Vagina (tissue), 2 donors: Measurements from ENCODE around the gene RSKR. TPM values are rescaled to one million over a fixed set of nuclear protein-coding genes. Genes with fewer than 3 reads are reported as not detected.
"Not testable (repeated sequence)": the region's sequence is repeated elsewhere in the genome, so short reads cannot be mapped to it uniquely, and the experiment has no call there.

ENCODE experiments used
- DNase-seq, 2 donors: peaks; one replicate each; pipeline ENCODE4 v3.0.0-alpha.2; 2017; ENCODE audit errors: extremely low spot score in 2 of 2
- H3K27ac ChIP-seq: fragments of 200-600 bp; sonication (generic); one replicate; pipeline ENCODE4 v1.5.1; 2019
- H3K27me3 ChIP-seq: fragments of 200-600 bp; sonication (generic); one replicate; pipeline ENCODE4 v1.5.1; 2019
- H3K36me3 ChIP-seq, 2 donors: fragments of 200-600 bp; sonication (generic); one replicate each; pipeline ENCODE4 v1.5.1; 2017 to 2019
- H3K4me1 ChIP-seq: fragments of 200-600 bp; sonication (generic); one replicate; pipeline ENCODE4 v1.5.1; 2019
- H3K4me3 ChIP-seq, 2 donors: fragments of 200-600 bp; sonication (generic); 1 replicate in 1 of 2; 2 replicates in 1 of 2; pipeline ENCODE4 v1.5.1; 2016 to 2019
- H3K9me3 ChIP-seq: fragments of 200-600 bp; sonication (generic); one replicate; pipeline ENCODE4 v1.5.1; 2019
- CTCF ChIP-seq, 3 experiments: fragments of 450-650 bp in 2 of 3; fragments of 200-600 bp in 1 of 3; sonication (generic) in 1 of 3; IDR thresholded peaks; one replicate each; pipeline ENCODE4 v1.5.1; 2017 to 2019; ENCODE audit warnings: antibody characterized with exemption in 3 of 3, mild to moderate bottlenecking in 2 of 3, moderate library complexity in 2 of 3
- POLR2A ChIP-seq, 2 donors: fragments of 450-650 bp; IDR thresholded peaks; one replicate each; pipeline ENCODE4 v1.6.1; 2017; ENCODE audit warnings: antibody characterized with exemption in 2 of 2, mild to moderate bottlenecking in 2 of 2, moderate library complexity in 2 of 2
- POLR2AphosphoS5 ChIP-seq, 2 donors: sonication (generic); formaldehyde crosslinking; IDR thresholded peaks; one replicate each; pipeline ENCODE4 v1.9.0; 2017; ENCODE audit warnings: antibody characterized with exemption in 2 of 2, mild to moderate bottlenecking in 2 of 2, low read depth in 1 of 2; ENCODE audit not compliant: insufficient read depth in 1 of 2
- intact Hi-C: fragments of 100-400 bp; cut with DNase I; formaldehyde crosslinking; loops from one replicate; pipeline ENCODE4 v1.15.1; 2023
- total RNA-seq: library from RNA; depleted of rRNA; stranded (reverse); fragments of >200 nt; gene quantifications from one replicate; pipeline ENCODE4 v1.2.3, GENCODE V29; 2016

The RSKR gene
- 21.6 TPM for total RNA-seq

GRCh38 chr17:28613931-28614381, at the start of gene RSKR:
Gene RSKR (minus strand): TSS chr17:28614185. CDS start chr17:28614161, 24 bp downstream.
- Histone ChIP-seq H3K36me3 (peaks cover 4 to 55% of the 10 kb centered on the region in 2 donors), H3K27me3 (no peaks in the 10 kb centered on the region), H3K4me3 (no peak within 1 kb of the TSS), H3K27ac (no peak within 1 kb of the TSS), H3K9me3 (no peaks in the 10 kb centered on the region), H3K4me1 (no peaks in the 10 kb centered on the region)
- TF ChIP-seq POLR2A (IDR thresholded peaks at IDR 0.05) (no peak), CTCF (IDR thresholded peaks at IDR 0.05) (no peak), POLR2AphosphoS5 (IDR thresholded peaks at IDR 0.05; ENCODE audit: insufficient read depth in 1 of 2, low read depth in 1 of 2) (no peak)
- DNase-seq = no peak
- intact Hi-C loops = loop anchor here (10.0 kb wide), 1 partner anchor 119 kb away; no protein-coding TSS in a partner anchor

- peaks cover 68% of the 10 kb centered on the region for H3K4me1 ChIP-seq
- intact Hi-C loops = no loop called here
These were observed 49.7 kb upstream of the RSKR start for GRCh38 chr17:28663723-28664122.

GRCh38 chr17:28662527-28662829, 48.5 kb upstream of the RSKR start:
- H3K27me3 ChIP-seq = no peaks in the 10 kb centered on the region
- no peaks in the 10 kb centered on the region for H3K9me3 ChIP-seq
- H3K4me1 ChIP-seq = peaks cover 56% of the 10 kb centered on the region
- peak overlapping the region; percentile 68 to 90 for H3K4me3 ChIP-seq
- no peak for DNase-seq
- TF ChIP-seq CTCF (IDR thresholded peaks at IDR 0.05) (no peak), POLR2AphosphoS5 (IDR thresholded peaks at IDR 0.05; ENCODE audit: insufficient read depth in 1 of 2, low read depth in 1 of 2) (no peak), POLR2A (IDR thresholded peaks at IDR 0.05) (no peak)
- H3K36me3 ChIP-seq = peaks cover 0 to 24% of the 10 kb centered on the region in 2 donors
- intact Hi-C loops = no loop called here
- H3K27ac ChIP-seq = peak overlapping the region; percentile 95

More at GRCh38 chr17:28663723-28664122, 49.7 kb upstream of the RSKR start:
- Histone ChIP-seq H3K27me3 (no peaks in the 10 kb centered on the region), H3K4me3 (no peak overlapping the region), H3K9me3 (no peaks in the 10 kb centered on the region), H3K36me3 (peaks cover 0 to 28% of the 10 kb centered on the region in 2 donors), H3K27ac (no peak overlapping the region)
- no peak for TF ChIP-seq CTCF (IDR thresholded peaks at IDR 0.05)
- TF ChIP-seq POLR2A (IDR thresholded peaks at IDR 0.05) = no peak
- no peak for TF ChIP-seq POLR2AphosphoS5 (IDR thresholded peaks at IDR 0.05; ENCODE audit: insufficient read depth in 1 of 2, low read depth in 1 of 2)
- no peak for DNase-seq

GRCh38 chr17:28661635-28662526, 47.9 kb upstream of the RSKR start, which contains the start of the genes SDF2 and SUPT6H:
Gene SDF2 (minus strand): TSS chr17:28661906. CDS start chr17:28661876, 30 bp downstream.
Gene SUPT6H (plus strand): TSS chr17:28662205. CDS start chr17:28673402, 11,197 bp downstream.
- TF ChIP-seq POLR2AphosphoS5 (IDR thresholded peaks at IDR 0.05; ENCODE audit: insufficient read depth in 1 of 2, low read depth in 1 of 2) (peak; percentile 87 to 99), POLR2A (IDR thresholded peaks at IDR 0.05) (peak in 1 of 2 donors; percentile 81), CTCF (IDR thresholded peaks at IDR 0.05) (no peak)
- intact Hi-C loops = no loop called here
- DNase-seq = peak in 1 of 2 donors; percentile 90
- peak within 1 kb of the TSS; percentile 68 to 90 for H3K4me3 ChIP-seq
- no peaks in the 10 kb centered on the region for H3K9me3 ChIP-seq
- peak within 1 kb of the TSS; percentile 95 for H3K27ac ChIP-seq
- peaks cover 55% of the 10 kb centered on the region for H3K4me1 ChIP-seq
- H3K27me3 ChIP-seq = no peaks in the 10 kb centered on the region
- H3K36me3 ChIP-seq = peaks cover 0 to 30% of the 10 kb centered on the region in 2 donors

- H3K4me1 ChIP-seq = peaks cover 37% of the 10 kb centered on the region
- H3K27me3 ChIP-seq, DNase-seq, intact Hi-C loops, H3K4me3 ChIP-seq, H3K9me3 ChIP-seq, H3K27ac ChIP-seq: not testable (repeated sequence)
- H3K36me3 ChIP-seq = peaks cover 0 to 29% of the 10 kb centered on the region in 2 donors
These were observed 45.5 kb upstream of the RSKR start for GRCh38 chr17:28659497-28659881.

GRCh38 chr17:28658766-28659496, 44.9 kb upstream of the RSKR start:
- H3K27ac ChIP-seq, DNase-seq, H3K9me3 ChIP-seq, intact Hi-C loops, H3K27me3 ChIP-seq, H3K4me3 ChIP-seq: not testable (repeated sequence)
- Histone ChIP-seq H3K4me1 (peaks cover 31% of the 10 kb centered on the region), H3K36me3 (peaks cover 0 to 30% of the 10 kb centered on the region in 2 donors)

GRCh38 chr17:28658342-28658741, 44.4 kb upstream of the RSKR start:
- intact Hi-C loops, H3K27me3 ChIP-seq, H3K4me3 ChIP-seq, H3K9me3 ChIP-seq, DNase-seq, H3K27ac ChIP-seq: not testable (repeated sequence)
- H3K36me3 ChIP-seq = peaks cover 0 to 36% of the 10 kb centered on the region in 2 donors
- peaks cover 25% of the 10 kb centered on the region for H3K4me1 ChIP-seq
